Heart left ventricle (tissue), 13 donors: ENCODE results near the gene ANKRD13C.

ENCODE experiments used
- POLR2A ChIP-seq, 2 donors: fragments of 450-650 bp; IDR thresholded peaks; one replicate each; pipeline ENCODE4 v1.6.1; 2017; ENCODE audit warnings: antibody characterized with exemption in 2 of 2, mild to moderate bottlenecking in 2 of 2, moderate library complexity in 2 of 2
- TF ChIP-seq, protein P1 (sequence below), 12 donors: fragments of 200-600 bp; sonication (generic) in 4 of 12; IDR thresholded peaks; one replicate each; pipeline versions ENCODE4 v1.5.0 to v1.8.0; 2018 to 2022; ENCODE audit warnings: antibody characterized with exemption in 12 of 12, mild to moderate bottlenecking in 5 of 12
- donor health status: ischemic (EF 13 %, LVEDD 7.1; RV severe dilation, severe dysfunction).
- donor health status: DM: no; HTN: yes; CAD: no.
- donor health status: DM: no; HTN: no; CAD: no.
- donor health status: ischemic (EF 25% LVEDD 6.9; RV normal size, moderate dysfunction).
- donor health status: ischemic (EF 25% LVEDD 5.7; RV mildly dilated, moderate dysfunction).
- donor health status: ischemic (EF 35%, LVEDD 5.7; RV mildly dilated, moderate dysfunction).
- donor health status: nonischemic (EF 11% LVEDD 7.7; RV severe dilation, severe dysfunction).
- donor health status: DM: yes; HTN: yes; CAD: no.
- donor health status: PGD.
- donor health status: ischemic (EF 29% LVEDD 5.4; RV normal size, mild dysfunction).
- donor health status: nonischemic (EF 23%, LVEDD 6.1; RV moderate dilation, normal function).

DNA sequence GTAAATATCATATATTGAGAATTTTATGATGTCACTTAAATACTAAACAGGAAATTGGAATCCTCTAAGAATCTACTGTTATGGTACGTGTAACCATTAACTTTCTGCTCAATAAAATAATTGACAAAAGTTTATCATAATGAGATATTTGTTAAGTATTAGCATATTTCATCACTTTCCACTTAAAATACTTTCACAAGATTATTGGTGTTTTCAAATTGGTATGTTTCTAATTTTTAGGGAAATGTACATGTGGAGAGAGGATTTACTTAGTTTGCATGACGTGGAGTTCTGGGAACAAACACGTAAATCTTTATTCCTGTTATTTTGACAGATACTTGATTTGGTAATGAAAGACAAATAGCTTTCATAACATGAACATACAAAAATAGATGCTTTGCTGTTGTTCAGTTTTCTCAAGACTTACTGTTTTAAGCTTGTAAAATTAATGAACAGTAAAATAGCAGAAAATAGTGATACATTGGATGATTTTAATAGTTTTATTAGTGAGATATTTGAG is 131.7 kb downstream of the ANKRD13C start:
- TF ChIP-seq, protein P1, sequence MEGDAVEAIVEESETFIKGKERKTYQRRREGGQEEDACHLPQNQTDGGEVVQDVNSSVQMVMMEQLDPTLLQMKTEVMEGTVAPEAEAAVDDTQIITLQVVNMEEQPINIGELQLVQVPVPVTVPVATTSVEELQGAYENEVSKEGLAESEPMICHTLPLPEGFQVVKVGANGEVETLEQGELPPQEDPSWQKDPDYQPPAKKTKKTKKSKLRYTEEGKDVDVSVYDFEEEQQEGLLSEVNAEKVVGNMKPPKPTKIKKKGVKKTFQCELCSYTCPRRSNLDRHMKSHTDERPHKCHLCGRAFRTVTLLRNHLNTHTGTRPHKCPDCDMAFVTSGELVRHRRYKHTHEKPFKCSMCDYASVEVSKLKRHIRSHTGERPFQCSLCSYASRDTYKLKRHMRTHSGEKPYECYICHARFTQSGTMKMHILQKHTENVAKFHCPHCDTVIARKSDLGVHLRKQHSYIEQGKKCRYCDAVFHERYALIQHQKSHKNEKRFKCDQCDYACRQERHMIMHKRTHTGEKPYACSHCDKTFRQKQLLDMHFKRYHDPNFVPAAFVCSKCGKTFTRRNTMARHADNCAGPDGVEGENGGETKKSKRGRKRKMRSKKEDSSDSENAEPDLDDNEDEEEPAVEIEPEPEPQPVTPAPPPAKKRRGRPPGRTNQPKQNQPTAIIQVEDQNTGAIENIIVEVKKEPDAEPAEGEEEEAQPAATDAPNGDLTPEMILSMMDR (IDR thresholded peaks at IDR 0.05), result no peak
- TF ChIP-seq POLR2A (IDR thresholded peaks at IDR 0.05), result no peak
